ENCODE results near the gene GRIA4. TPM values are rescaled to one million over a fixed set of nuclear protein-coding genes. Genes with fewer than 3 reads are reported as not detected.

The GRIA4 gene
- polyA plus RNA-seq, 1 donor from 2014 or later, result 6.3 TPM

DNA sequence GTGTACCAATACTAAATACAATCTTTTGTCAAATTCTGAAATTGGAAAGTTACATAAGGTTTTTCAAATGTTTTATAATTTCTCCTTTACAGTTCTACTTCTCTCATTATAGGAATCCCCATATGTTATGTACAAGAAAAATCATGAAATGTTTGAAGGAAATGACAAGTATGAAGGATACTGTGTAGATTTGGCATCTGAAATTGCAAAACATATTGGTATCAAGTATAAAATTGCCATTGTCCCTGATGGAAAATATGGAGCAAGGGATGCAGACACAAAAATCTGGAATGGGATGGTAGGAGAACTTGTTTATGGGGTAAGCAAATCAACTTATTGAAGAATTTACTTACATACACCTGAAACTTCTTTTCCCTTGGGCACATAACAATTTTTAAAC is 308.7 kb downstream of the GRIA4 start:
- no peaks in the 10 kb centered on the region for H4K20me1 ChIP-seq (ENCODE audit: insufficient read depth)
- TF ChIP-seq TAF1 (IDR thresholded peaks at IDR 0.05; ENCODE audit: low read depth) (no peak), POLR2AphosphoS5 (IDR thresholded peaks at IDR 0.05) (no peak), EP300 (conservative IDR thresholded peaks at IDR 0.05; ENCODE audit: poor library complexity, severe bottlenecking) (no peak), EZH2 (IDR thresholded peaks at IDR 0.05; ENCODE audit: borderline replicate concordance, insufficient read depth, low read length, poor library complexity, severe bottlenecking) (no peak), RAD21 (conservative IDR thresholded peaks at IDR 0.05) (no peak), SMC3 (conservative IDR thresholded peaks at IDR 0.05; ENCODE audit: poor library complexity) (no peak), REST (IDR thresholded peaks at IDR 0.05; ENCODE audit: borderline replicate concordance) (no peak), MXI1 (conservative IDR thresholded peaks at IDR 0.05; ENCODE audit: poor library complexity, severe bottlenecking) (no peak)
- TF ChIP-seq, protein P1, sequence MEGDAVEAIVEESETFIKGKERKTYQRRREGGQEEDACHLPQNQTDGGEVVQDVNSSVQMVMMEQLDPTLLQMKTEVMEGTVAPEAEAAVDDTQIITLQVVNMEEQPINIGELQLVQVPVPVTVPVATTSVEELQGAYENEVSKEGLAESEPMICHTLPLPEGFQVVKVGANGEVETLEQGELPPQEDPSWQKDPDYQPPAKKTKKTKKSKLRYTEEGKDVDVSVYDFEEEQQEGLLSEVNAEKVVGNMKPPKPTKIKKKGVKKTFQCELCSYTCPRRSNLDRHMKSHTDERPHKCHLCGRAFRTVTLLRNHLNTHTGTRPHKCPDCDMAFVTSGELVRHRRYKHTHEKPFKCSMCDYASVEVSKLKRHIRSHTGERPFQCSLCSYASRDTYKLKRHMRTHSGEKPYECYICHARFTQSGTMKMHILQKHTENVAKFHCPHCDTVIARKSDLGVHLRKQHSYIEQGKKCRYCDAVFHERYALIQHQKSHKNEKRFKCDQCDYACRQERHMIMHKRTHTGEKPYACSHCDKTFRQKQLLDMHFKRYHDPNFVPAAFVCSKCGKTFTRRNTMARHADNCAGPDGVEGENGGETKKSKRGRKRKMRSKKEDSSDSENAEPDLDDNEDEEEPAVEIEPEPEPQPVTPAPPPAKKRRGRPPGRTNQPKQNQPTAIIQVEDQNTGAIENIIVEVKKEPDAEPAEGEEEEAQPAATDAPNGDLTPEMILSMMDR (IDR thresholded peaks at IDR 0.05; ENCODE audit: poor library complexity, severe bottlenecking), result no peak
- H3F3A ChIP-seq (ENCODE audit: insufficient read depth, low read length, poor library complexity, severe bottlenecking), result no peaks in the 10 kb centered on the region
- H3K79me2 ChIP-seq (replicated peaks; ENCODE audit: insufficient read depth, low read length), result no peaks in the 10 kb centered on the region
- H2AFZ ChIP-seq (ENCODE audit: low read depth, low read length), result no peak overlapping the region
- H3K4me2 ChIP-seq (ENCODE audit: low read length), result no peak overlapping the region
- H3K9me3 ChIP-seq (ENCODE audit: low read length), result no peaks in the 10 kb centered on the region
- H3K27ac ChIP-seq (ENCODE audit: low read length), result no peak overlapping the region
- H3K9me2 ChIP-seq (ENCODE audit: insufficient read depth, low read length), result no peaks in the 10 kb centered on the region
- H3K36me3 ChIP-seq (ENCODE audit: insufficient read depth, low read length), result no peaks in the 10 kb centered on the region
- no peaks in the 10 kb centered on the region for H3K27me3 ChIP-seq (ENCODE audit: insufficient read depth, low read depth, low read length)
- H3K9ac ChIP-seq (ENCODE audit: low read length), result no peak overlapping the region
- H3K4me3 ChIP-seq (ENCODE audit: low read length), result no peak overlapping the region

GRCh38 chr11:105923252-105923651 is 313.4 kb downstream of the GRIA4 start:
- Histone ChIP-seq H3K27ac (ENCODE audit: low read length) (no peak overlapping the region), H3K27me3 (ENCODE audit: insufficient read depth, low read depth, low read length) (no peaks in the 10 kb centered on the region), H3K36me3 (ENCODE audit: insufficient read depth, low read length) (no peaks in the 10 kb centered on the region), H3K9ac (ENCODE audit: low read length) (no peak overlapping the region), H3K79me2 (replicated peaks; ENCODE audit: insufficient read depth, low read length) (no peaks in the 10 kb centered on the region), H4K20me1 (ENCODE audit: insufficient read depth) (no peaks in the 10 kb centered on the region), H3K9me3 (ENCODE audit: low read length) (no peaks in the 10 kb centered on the region), H2AFZ (ENCODE audit: low read depth, low read length) (no peak overlapping the region), H3K4me2 (ENCODE audit: low read length) (no peak overlapping the region), H3F3A (ENCODE audit: insufficient read depth, low read length, poor library complexity, severe bottlenecking) (no peaks in the 10 kb centered on the region), H3K4me3 (ENCODE audit: low read length) (no peak overlapping the region), H3K9me2 (ENCODE audit: insufficient read depth, low read length) (no peaks in the 10 kb centered on the region)
- TF ChIP-seq TAF1 (IDR thresholded peaks at IDR 0.05; ENCODE audit: low read depth), result no peak
- no peak for TF ChIP-seq MXI1 (conservative IDR thresholded peaks at IDR 0.05; ENCODE audit: poor library complexity, severe bottlenecking)
- TF ChIP-seq POLR2AphosphoS5 (IDR thresholded peaks at IDR 0.05), result no peak
- TF ChIP-seq, protein P1 (IDR thresholded peaks at IDR 0.05; ENCODE audit: poor library complexity, severe bottlenecking), result no peak
- no peak for TF ChIP-seq EZH2 (IDR thresholded peaks at IDR 0.05; ENCODE audit: borderline replicate concordance, insufficient read depth, low read length, poor library complexity, severe bottlenecking)
- TF ChIP-seq SMC3 (conservative IDR thresholded peaks at IDR 0.05; ENCODE audit: poor library complexity), result no peak
- TF ChIP-seq EP300 (conservative IDR thresholded peaks at IDR 0.05; ENCODE audit: poor library complexity, severe bottlenecking), result no peak
- TF ChIP-seq RAD21 (conservative IDR thresholded peaks at IDR 0.05), result no peak
- TF ChIP-seq REST (IDR thresholded peaks at IDR 0.05; ENCODE audit: borderline replicate concordance), result no peak

Data from neural cell (in vitro differentiated cells).